Tibial nerve (tissue), 4 donors: Measurements from ENCODE around the gene PDZRN3. TPM values are rescaled to one million over a fixed set of nuclear protein-coding genes. Genes with fewer than 3 reads are reported as not detected.
A peak's percentile ranks its signal among the peaks of the same experiment; 100 is the strongest.
"Not testable (repeated sequence)": the region's sequence is repeated elsewhere in the genome, so short reads cannot be mapped to it uniquely, and the experiment has no call there.

Source experiments
- DNase-seq, 2 donors: peaks; one replicate each; pipeline ENCODE4 v3.0.0-alpha.2; 2019; ENCODE audit warnings: low spot score in 2 of 2
- H3K27ac ChIP-seq, 4 donors: fragments of 200-600 bp; sonication (generic) in 3 of 4; one replicate each; pipeline ENCODE4 v1.5.1; 2017 to 2019; ENCODE audit warnings: mild to moderate bottlenecking in 1 of 4
- H3K27me3 ChIP-seq, 2 donors: fragments of 200-600 bp; sonication (generic) in 1 of 2; one replicate each; pipeline versions ENCODE4 v1.5.1 to v1.6.0; 2017 to 2019
- H3K36me3 ChIP-seq, 3 donors: fragments of 200-600 bp; sonication (generic); one replicate each; pipeline ENCODE4 v1.5.1; 2018 to 2019
- H3K4me1 ChIP-seq, 4 donors: fragments of 200-600 bp; sonication (generic) in 3 of 4; one replicate each; pipeline ENCODE4 v1.5.1; 2017 to 2019
- H3K4me3 ChIP-seq, 4 donors: fragments of 200-600 bp; sonication (generic) in 3 of 4; one replicate each; pipeline ENCODE4 v1.5.1; 2017 to 2019; ENCODE audit warnings: mild to moderate bottlenecking in 1 of 4, moderate library complexity in 1 of 4
- H3K9me3 ChIP-seq, 4 donors: fragments of 200-600 bp; sonication (generic) in 3 of 4; one replicate each; pipeline ENCODE4 v1.5.1; 2017 to 2019
- EP300 ChIP-seq, 2 donors: sonication (generic); formaldehyde crosslinking; IDR thresholded peaks; one replicate each; pipeline ENCODE4 v1.6.1; 2017; ENCODE audit warnings: antibody characterized with exemption in 2 of 2, mild to moderate bottlenecking in 1 of 2
- POLR2A ChIP-seq, 2 donors: fragments of 450-650 bp; IDR thresholded peaks; one replicate each; pipeline ENCODE4 v1.6.1; 2017; ENCODE audit warnings: antibody characterized with exemption in 2 of 2, mild to moderate bottlenecking in 2 of 2, moderate library complexity in 2 of 2
- WGBS, 2 donors: methylation state at CpG; one replicate each; pipeline ENCODE4 v1.1.5; 2018; 5-methylcytosine and 5-hydroxymethylcytosine counted together
- total RNA-seq, 4 donors: library from RNA; depleted of rRNA; stranded (reverse); fragments of >200 nt; gene quantifications; one replicate each; pipeline ENCODE4 v1.1.0, GENCODE V29; 2016
- TF ChIP-seq, protein P1 (sequence below), 5 experiments: fragments of 200-600 bp in 3 of 5; fragments of 450-650 bp in 2 of 5; sonication (generic) in 3 of 5; IDR thresholded peaks; one replicate each; pipeline ENCODE4 v1.5.1; 2016 to 2019; ENCODE audit warnings: antibody characterized with exemption in 5 of 5, mild to moderate bottlenecking in 3 of 5, moderate library complexity in 2 of 5

Gene PDZRN3
- total RNA-seq, 4 donors from 2014 or later: 48.3 to 87.2 (median 64.3) TPM

GRCh38 chr3:73467211-73467610 lies 157.5 kb downstream of the PDZRN3 start:
- 75 to 84% methylated on average over 3 of the region's 3 CpGs for WGBS, 2 donors
- no peaks in the 10 kb centered on the region for H3K9me3 ChIP-seq
- TF ChIP-seq, protein P1, sequence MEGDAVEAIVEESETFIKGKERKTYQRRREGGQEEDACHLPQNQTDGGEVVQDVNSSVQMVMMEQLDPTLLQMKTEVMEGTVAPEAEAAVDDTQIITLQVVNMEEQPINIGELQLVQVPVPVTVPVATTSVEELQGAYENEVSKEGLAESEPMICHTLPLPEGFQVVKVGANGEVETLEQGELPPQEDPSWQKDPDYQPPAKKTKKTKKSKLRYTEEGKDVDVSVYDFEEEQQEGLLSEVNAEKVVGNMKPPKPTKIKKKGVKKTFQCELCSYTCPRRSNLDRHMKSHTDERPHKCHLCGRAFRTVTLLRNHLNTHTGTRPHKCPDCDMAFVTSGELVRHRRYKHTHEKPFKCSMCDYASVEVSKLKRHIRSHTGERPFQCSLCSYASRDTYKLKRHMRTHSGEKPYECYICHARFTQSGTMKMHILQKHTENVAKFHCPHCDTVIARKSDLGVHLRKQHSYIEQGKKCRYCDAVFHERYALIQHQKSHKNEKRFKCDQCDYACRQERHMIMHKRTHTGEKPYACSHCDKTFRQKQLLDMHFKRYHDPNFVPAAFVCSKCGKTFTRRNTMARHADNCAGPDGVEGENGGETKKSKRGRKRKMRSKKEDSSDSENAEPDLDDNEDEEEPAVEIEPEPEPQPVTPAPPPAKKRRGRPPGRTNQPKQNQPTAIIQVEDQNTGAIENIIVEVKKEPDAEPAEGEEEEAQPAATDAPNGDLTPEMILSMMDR (IDR thresholded peaks at IDR 0.05): no peak
- peaks cover 0 to 15% (median 3%) of the 10 kb centered on the region in 4 donors for H3K4me1 ChIP-seq
- no peaks in the 10 kb centered on the region for H3K27me3 ChIP-seq
- H3K36me3 ChIP-seq: no peaks in the 10 kb centered on the region
- H3K4me3 ChIP-seq: no peak overlapping the region
- no peak for DNase-seq
- no peak overlapping the region for H3K27ac ChIP-seq

DNA sequence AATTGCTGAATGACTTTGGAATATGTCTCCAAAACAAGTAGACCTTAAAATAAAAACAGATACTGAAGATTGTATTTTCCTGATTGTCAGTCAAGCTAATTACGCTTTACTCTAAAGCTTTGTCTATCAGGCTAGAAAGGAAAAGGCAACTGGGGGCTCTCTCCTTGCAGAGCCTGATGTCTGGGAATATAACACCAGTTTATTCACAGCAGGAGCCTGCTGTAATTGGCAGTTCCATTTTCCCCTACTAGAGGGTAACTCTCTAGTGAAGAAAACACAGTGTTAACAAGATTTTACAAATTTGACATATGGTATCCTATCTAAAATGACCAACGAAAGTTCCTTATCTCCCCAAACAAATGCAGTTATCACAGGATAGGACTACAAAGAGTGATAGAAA lies 158.8 kb downstream of the PDZRN3 start:
- Histone ChIP-seq H3K27me3 (no peaks in the 10 kb centered on the region), H3K9me3 (no peaks in the 10 kb centered on the region), H3K4me3 (no peak overlapping the region), H3K27ac (no peak overlapping the region), H3K4me1 (peaks cover 0 to 3% (median 0%) of the 10 kb centered on the region in 4 donors), H3K36me3 (no peaks in the 10 kb centered on the region)
- TF ChIP-seq EP300 (IDR thresholded peaks at IDR 0.05) (no peak), POLR2A (IDR thresholded peaks at IDR 0.05) (no peak)
- TF ChIP-seq, protein P1 (IDR thresholded peaks at IDR 0.05): no peak
- WGBS, 2 donors: 78 to 84% methylated on average over 2 of the region's 2 CpGs
- DNase-seq: no peak

GRCh38 chr3:73464126-73464525 lies 160.6 kb downstream of the PDZRN3 start:
- WGBS, 2 donors: 85 to 90% methylated on average over 5 of the region's 5 CpGs

DNA sequence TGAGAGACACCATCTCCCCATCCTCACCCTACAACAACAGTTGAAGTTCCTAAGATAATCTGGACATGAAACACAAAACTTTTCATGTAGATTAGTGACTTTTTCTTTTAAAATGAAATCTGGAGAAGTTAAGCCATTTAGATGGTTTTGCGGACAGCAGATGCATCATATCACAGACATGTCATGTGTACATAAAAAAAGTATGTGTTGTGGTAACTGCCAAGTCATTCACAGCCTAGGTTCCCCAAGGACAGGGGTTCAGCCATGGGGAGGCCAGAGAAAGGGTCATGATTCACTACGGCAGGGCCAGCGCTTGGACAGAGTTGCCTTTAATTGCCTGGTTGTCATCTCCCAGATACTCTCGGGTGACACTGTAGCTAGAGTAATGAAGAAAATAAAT lies 163.2 kb downstream of the PDZRN3 start:
- Histone ChIP-seq H3K36me3 (no peaks in the 10 kb centered on the region), H3K4me3 (no peak overlapping the region), H3K27ac (no peak overlapping the region), H3K4me1 (no peaks in the 10 kb centered on the region), H3K27me3 (no peaks in the 10 kb centered on the region), H3K9me3 (no peaks in the 10 kb centered on the region)
- no peak for TF ChIP-seq POLR2A (IDR thresholded peaks at IDR 0.05)
- TF ChIP-seq EP300 (IDR thresholded peaks at IDR 0.05): no peak
- TF ChIP-seq, protein P1 (IDR thresholded peaks at IDR 0.05): no peak
- 64 to 72% methylated on average over 4 of the region's 4 CpGs for WGBS, 2 donors
- no peak for DNase-seq

More at GRCh38 chr3:73464126-73464525, 160.6 kb downstream of the PDZRN3 start:
- H3K4me3 ChIP-seq, H3K27me3 ChIP-seq, H3K36me3 ChIP-seq, DNase-seq, H3K27ac ChIP-seq, H3K9me3 ChIP-seq, H3K4me1 ChIP-seq: not testable (repeated sequence)

DNA sequence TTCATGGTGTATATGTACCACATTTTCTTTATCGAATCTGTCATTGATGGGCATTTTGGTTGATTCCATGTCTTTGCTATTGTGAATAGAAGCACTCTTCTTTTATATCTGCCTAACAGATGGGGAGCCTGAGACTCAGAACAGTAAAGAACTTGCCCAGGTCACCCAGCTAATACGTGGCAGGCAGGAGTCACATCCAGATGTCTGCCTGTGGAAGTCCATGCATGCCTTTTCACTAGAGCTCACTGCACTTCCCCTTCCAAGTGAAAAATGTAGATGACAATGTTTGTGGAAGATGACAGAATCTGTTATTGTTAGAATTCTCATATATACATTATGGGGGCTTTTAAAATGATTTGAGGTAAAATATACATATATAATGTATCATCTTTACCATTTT lies 165.0 kb downstream of the PDZRN3 start:
- Histone ChIP-seq H3K27me3 (no peaks in the 10 kb centered on the region), H3K36me3 (no peaks in the 10 kb centered on the region), H3K27ac (no peak overlapping the region), H3K9me3 (no peaks in the 10 kb centered on the region), H3K4me3 (no peak overlapping the region), H3K4me1 (peaks cover 0 to 6% (median 0%) of the 10 kb centered on the region in 4 donors)
- TF ChIP-seq EP300 (IDR thresholded peaks at IDR 0.05) (no peak), POLR2A (IDR thresholded peaks at IDR 0.05) (no peak)
- TF ChIP-seq, protein P1 (IDR thresholded peaks at IDR 0.05): no peak
- whole genome bisulfite sequencing, 2 donors: 85 to 94% methylated on average over 2 of the region's 2 CpGs
- DNase-seq: no peak

DNA sequence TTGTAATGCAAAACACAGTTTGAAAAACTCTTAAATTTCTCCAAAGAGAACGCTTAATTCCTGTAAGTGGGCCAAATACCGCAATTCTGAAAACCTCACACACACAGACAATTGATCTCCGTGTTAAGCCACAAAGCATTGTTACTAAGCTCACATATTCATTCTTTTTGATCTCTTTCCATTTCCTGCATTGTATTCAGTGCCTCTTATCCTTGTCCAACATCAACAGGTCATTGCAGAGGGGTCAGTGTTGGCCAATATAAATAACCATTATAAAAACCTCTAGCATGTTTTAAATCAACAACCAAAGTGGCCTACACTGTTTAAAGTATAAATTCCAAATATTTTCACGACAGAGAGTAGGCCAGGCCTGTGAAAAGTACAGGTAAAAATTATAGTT lies 171.1 kb downstream of the PDZRN3 start:
- TF ChIP-seq, protein P1 (IDR thresholded peaks at IDR 0.05): no peak
- Histone ChIP-seq H3K9me3 (no peaks in the 10 kb centered on the region), H3K27ac (peak overlapping the region in 1 of 4 donors; percentile 19), H3K27me3 (no peaks in the 10 kb centered on the region), H3K4me3 (no peak overlapping the region), H3K4me1 (peaks cover 0 to 22% (median 2%) of the 10 kb centered on the region in 4 donors), H3K36me3 (no peaks in the 10 kb centered on the region)
- no peak for DNase-seq
- WGBS, 2 donors: 45 to 50% methylated on average over 4 of the region's 4 CpGs
